Pericardium fibroblast (primary cell): ENCODE results near the gene STAMBPL1. TPM values are rescaled to one million over a fixed set of nuclear protein-coding genes. Genes with fewer than 3 reads are reported as not detected.

Experiments
- total RNA-seq: library from RNA; depleted of rRNA; stranded (reverse); fragments of >200 nt; gene quantifications from 2 replicates; pipeline ENCODE4 v1.2.3, GENCODE V29; 2015

STAMBPL1 gene
- 13.0 and 36.9 TPM in 2 replicates for total RNA-seq

DNA sequence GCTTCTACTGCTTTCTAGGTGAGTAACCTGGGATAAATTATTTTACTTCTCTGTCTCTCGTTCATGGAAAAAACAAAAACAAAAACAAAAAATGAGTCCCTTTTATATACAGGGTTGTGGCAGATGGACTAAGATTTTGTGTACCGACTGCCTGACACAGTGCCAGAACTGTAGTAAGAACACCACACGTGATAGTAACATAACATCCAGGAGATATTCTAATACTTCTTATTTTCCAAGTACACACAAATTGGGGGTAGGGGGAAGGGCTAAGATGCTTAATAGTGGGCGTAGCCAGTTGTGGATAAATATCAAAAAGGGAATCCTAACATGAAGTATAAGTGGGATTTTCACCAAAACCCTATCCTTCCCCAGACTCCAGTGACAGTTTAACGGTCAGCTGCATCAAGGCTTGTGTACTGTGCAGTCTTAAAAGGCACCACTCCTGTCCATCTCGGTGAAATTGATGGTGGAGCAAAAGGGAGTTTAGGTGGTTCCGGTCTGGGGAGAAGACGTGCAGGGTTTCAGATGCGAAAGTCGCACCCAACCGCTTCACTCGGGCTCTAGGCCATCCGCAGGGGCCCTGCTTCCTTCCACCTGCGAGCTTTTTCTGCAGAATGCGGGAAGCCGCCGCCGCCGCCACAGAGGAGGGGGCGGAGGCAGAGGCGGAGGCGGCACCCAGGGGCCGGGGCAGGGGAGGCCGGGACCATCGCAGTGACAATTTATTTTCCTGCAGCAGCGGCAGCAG lies at the start of gene STAMBPL1:
STAMBPL1 (plus strand) TSS at position 712 of the 748 bp plus-strand sequence. CDS start 21,464 bp downstream, outside the sequence.

DNA sequence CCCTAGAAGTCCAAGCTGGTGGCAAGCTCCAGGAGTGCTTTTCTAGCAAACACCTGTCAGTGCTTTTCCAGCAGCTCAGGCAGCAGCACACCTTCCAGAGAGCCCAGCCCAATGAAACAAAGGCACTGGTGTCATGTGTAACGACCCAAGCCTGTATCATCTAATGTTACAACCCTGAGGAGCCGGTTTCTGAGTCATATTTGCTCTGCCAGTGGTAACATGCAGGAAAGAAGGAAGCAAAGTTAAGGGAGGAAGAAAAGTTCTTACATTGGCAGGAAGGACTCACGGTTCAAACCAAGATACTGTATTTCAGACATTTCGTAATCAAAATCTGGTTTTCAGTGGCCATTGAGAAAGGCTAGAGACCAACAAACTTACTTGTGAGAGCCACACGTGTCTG lies 28.3 kb upstream of the STAMBPL1 start, which contains the start of gene ANKRD22:
ANKRD22 (minus strand) TSS at position 139 of the 400 bp plus-strand sequence. CDS start 237 bp downstream, outside the sequence.

DNA sequence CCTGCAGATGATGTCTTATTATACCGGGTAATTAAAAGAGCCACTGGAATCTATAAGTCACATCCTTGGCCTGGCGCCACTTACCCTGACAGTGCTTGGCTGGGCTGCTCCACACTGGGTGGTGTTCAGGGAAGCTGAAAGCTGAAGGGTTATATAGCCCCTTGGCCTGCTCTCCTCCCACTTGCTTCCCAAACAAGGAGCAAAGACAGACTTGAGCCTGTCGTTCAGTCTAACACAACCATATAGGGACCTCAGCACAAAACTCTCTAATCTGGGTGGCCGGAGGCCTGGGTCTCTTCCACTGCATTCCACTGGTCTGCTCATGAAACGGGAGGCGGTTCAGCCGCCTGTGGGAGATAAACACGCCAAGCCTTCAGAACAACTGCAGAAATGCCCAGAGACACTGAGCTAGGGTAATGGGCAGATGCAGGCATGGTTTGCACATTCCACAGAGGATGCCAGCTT lies 72.6 kb downstream of the STAMBPL1 start, which contains the start of gene ACTA2:
ACTA2 (minus strand) TSS at position 127 of the 465 bp plus-strand sequence. CDS start 3,843 bp downstream, outside the sequence.

Other genes with a start within 250 kb of the STAMBPL1 start
- gene LIPF, start 215.8 kb upstream of the STAMBPL1 start, total RNA-seq: not detected in 2 replicates
- not detected in 2 replicates for gene LIPK, start 174.0 kb upstream of the STAMBPL1 start, total RNA-seq
- not detected in 2 replicates for gene LIPN, start 120.2 kb upstream of the STAMBPL1 start, total RNA-seq
- 0.34 TPM in 1 of 2 replicates, not detected in the other for gene LIPM, start 77.5 kb upstream of the STAMBPL1 start, total RNA-seq
- not detected in 2 replicates for gene ANKRD22, start 28.4 kb upstream of the STAMBPL1 start, total RNA-seq
- gene ACTA2, start 72.5 kb downstream of the STAMBPL1 start, total RNA-seq: 181 and 1,821 TPM in 2 replicates
- gene FAS, start 110.6 kb downstream of the STAMBPL1 start, total RNA-seq: 32.7 and 36.8 TPM in 2 replicates